OCI-LY7 (cell line): ENCODE measurements around the gene TMEM144.
"Not testable (repeated sequence)": the region's sequence is repeated elsewhere in the genome, so short reads cannot be mapped to it uniquely, and the experiment has no call there.

Source experiments
- CTCF ChIP-seq: fragments of 200-600 bp; sonication (generic); conservative IDR thresholded peaks from 2 replicates; pipeline ENCODE4 v1.5.1; 2014; ENCODE audit warnings: mild to moderate bottlenecking, antibody characterized with exemption, low read length, moderate library complexity, mixed read lengths
- EZH2phosphoT487 ChIP-seq: fragments of 200-600 bp; sonication (generic); IDR thresholded peaks from 2 replicates; pipeline ENCODE4 v1.6.1; 2018; ENCODE audit warnings: low read depth, borderline replicate concordance, mild to moderate bottlenecking, mixed run types, antibody characterized with exemption, low read length, moderate library complexity, mixed read lengths

DNA sequence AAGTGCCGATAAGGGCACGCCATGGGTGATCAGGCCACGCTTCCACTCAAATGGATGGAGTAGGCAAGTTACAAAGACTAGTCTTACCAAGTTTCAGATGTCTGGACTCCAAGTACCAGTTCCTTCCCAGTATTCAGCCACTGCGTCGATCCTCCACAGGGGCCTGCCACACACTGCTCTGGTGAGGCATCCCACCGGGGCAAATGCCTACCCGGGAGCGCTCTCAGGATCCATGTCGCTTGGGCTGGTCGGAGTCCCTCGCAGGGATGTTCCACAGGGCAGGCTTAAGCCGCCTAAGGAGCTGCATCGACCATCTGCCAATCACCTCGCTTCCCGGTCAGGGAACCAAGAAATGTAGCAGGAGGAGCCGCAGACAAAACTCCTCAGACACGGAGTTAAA is 18.1 kb downstream of the TMEM144 start:
- TF ChIP-seq CTCF, EZH2phosphoT487: not testable (repeated sequence)
